Ovary (tissue), 3 donors: Measurements from ENCODE around the gene KIAA0825.

ENCODE experiments used
- CTCF ChIP-seq, 3 donors: fragments of 450-650 bp in 2 of 3; fragments of 200-600 bp in 1 of 3; IDR thresholded peaks; one replicate each; pipeline versions ENCODE4 v1.5.1 to v1.8.0; 2016 to 2022; ENCODE audit warnings: antibody characterized with exemption in 3 of 3, mild to moderate bottlenecking in 1 of 3
- EP300 ChIP-seq: sonication (generic); formaldehyde crosslinking; IDR thresholded peaks from one replicate; pipeline ENCODE4 v1.6.1; 2017; ENCODE audit warnings: antibody characterized with exemption
- POLR2A ChIP-seq: fragments of 450-650 bp; IDR thresholded peaks from one replicate; pipeline ENCODE4 v1.6.1; 2017; ENCODE audit warnings: antibody characterized with exemption, mild to moderate bottlenecking, moderate library complexity
- donor health status: DM: no; HTN: no; CAD: no.

- TF ChIP-seq CTCF (IDR thresholded peaks at IDR 0.05), result no peak
- no peak for TF ChIP-seq POLR2A
- no peak for TF ChIP-seq EP300
Observed at GRCh38 chr5:94218374-94218773, 400.0 kb downstream of the KIAA0825 start.
